Activated CD4-positive, alpha-beta T cell treated with anti-CD3 and anti-CD28 coated beads, Interleukin-2, amount 50 U/mL, for 48 hours (primary cell): Measurements from ENCODE around the gene HOXB1.

Source experiments
- DNase-seq, 2 experiments: peaks; one replicate each; pipeline ENCODE4 v3.0.0-alpha.2; 2020

Gene HOXB1

GRCh38 chr17:48492401-48493298 lies 38.2 kb downstream of the HOXB1 start:
- DNase-seq = peak; percentile 71 to 74

GRCh38 chr17:48491527-48492273 lies 39.1 kb downstream of the HOXB1 start:
- DNase-seq = no peak

- DNase-seq = no peak
Observed at GRCh38 chr17:48490451-48490892, 40.3 kb downstream of the HOXB1 start.

- no peak for DNase-seq
Observed at GRCh38 chr17:48489781-48490180, 41.0 kb downstream of the HOXB1 start.

- DNase-seq = no peak
Observed at GRCh38 chr17:48488548-48489106, 42.2 kb downstream of the HOXB1 start.

GRCh38 chr17:48487221-48487620 lies 43.6 kb downstream of the HOXB1 start:
- no peak for DNase-seq

- no peak for DNase-seq
Observed at GRCh38 chr17:48486557-48486956, 44.3 kb downstream of the HOXB1 start.

- no peak for DNase-seq
Observed at GRCh38 chr17:48484850-48485249, 46.0 kb downstream of the HOXB1 start.

- DNase-seq = no peak
Observed at GRCh38 chr17:48484256-48484655, 46.6 kb downstream of the HOXB1 start.

GRCh38 chr17:48483471-48484131 lies 47.2 kb downstream of the HOXB1 start:
- peak; percentile 51 to 62 for DNase-seq

- no peak for DNase-seq
Observed at GRCh38 chr17:48483004-48483403, 47.8 kb downstream of the HOXB1 start.

GRCh38 chr17:48482301-48482700 lies 48.5 kb downstream of the HOXB1 start:
- DNase-seq = peak in 1 of 2 experiments; percentile 17

- DNase-seq = no peak
Observed at GRCh38 chr17:48479014-48479402, 51.8 kb downstream of the HOXB1 start.
